H1 (cell line): ENCODE measurements around the gene TMEM273. TPM values are rescaled to one million over a fixed set of nuclear protein-coding genes. Genes with fewer than 3 reads are reported as not detected.

Source experiments
- CTCF ChIA-PET: fragments of 300-600 bp; sonication (Branson Sonifier 250); formaldehyde crosslinking; loops from one replicate; lab custom pipeline; 2021; ENCODE audit not compliant: partially characterized antibody; lab: Charles Lee
- POLR2A ChIA-PET: fragments of 300-600 bp; sonication (Branson Sonifier 250); formaldehyde crosslinking; loops from one replicate; lab custom pipeline; 2021; ENCODE audit warnings: inconsistent platforms; ENCODE audit not compliant: partially characterized antibody; lab: Charles Lee
- DNase-seq, 2 experiments: peaks; one replicate each; pipeline versions ENCODE4 v3.0.0 to v3.0.0-alpha.2; 2010 to 2022; ENCODE audit warnings: low spot score in 2 of 2, low read depth in 1 of 2, mixed read lengths in 1 of 2
- FAIRE-seq: peaks from 2 replicates; lab custom pipeline; 2011; peaks lifted over from hg19 to GRCh38; lab: Jason Lieb, UNC
- H2AFZ ChIP-seq: 2 replicates; pipeline ENCODE4 v1.8.1; 2012; ENCODE audit warnings: low read length, inconsistent platforms
- H2AK5ac ChIP-seq: 2 replicates; pipeline ENCODE4 v1.6.1; 2013; ENCODE audit warnings: low read depth, low read length
- H2BK120ac ChIP-seq: replicated peaks from 2 replicates; pipeline ENCODE3; 2013; ENCODE audit warnings: low read depth, low read length, inconsistent platforms
- H2BK12ac ChIP-seq: 2 replicates; pipeline ENCODE4 v1.6.1; 2013; ENCODE audit warnings: low read depth, low read length
- H2BK15ac ChIP-seq: 2 replicates; pipeline ENCODE4 v1.6.1; 2013; ENCODE audit warnings: low read length
- H2BK20ac ChIP-seq: 2 replicates; pipeline ENCODE4 v1.6.1; 2013; ENCODE audit warnings: low read length
- H2BK5ac ChIP-seq: 2 replicates; pipeline ENCODE4 v1.6.1; 2013; ENCODE audit warnings: low read depth, low read length
- H3K14ac ChIP-seq: 2 replicates; pipeline ENCODE4 v1.6.1; 2013; ENCODE audit warnings: inconsistent platforms; ENCODE audit not compliant: insufficient read length
- H3K18ac ChIP-seq: 2 replicates; pipeline ENCODE4 v1.6.1; 2013; ENCODE audit warnings: low read length; ENCODE audit errors: extremely low read depth
- H3K23ac ChIP-seq: 2 replicates; pipeline ENCODE4 v1.6.1; 2013; ENCODE audit warnings: inconsistent platforms; ENCODE audit not compliant: insufficient read length
- H3K23me2 ChIP-seq: 2 replicates; pipeline ENCODE4 v1.6.1; 2013; ENCODE audit warnings: low read depth, low read length
- H3K27ac ChIP-seq: 2 replicates; pipeline ENCODE4 v1.6.1; 2011; ENCODE audit warnings: low read depth, low read length, inconsistent platforms
- H3K27me3 ChIP-seq, 4 experiments: replicated peaks in 1 of 4; 1 replicate in 1 of 4; 2 replicates in 3 of 4; pipeline versions ENCODE4 v1.6.1 to v1.8.1; 2011 to 2013; ENCODE audit warnings: low read length in 3 of 4, mild to moderate bottlenecking in 3 of 4, inconsistent platforms in 2 of 4, mixed read lengths in 2 of 4, moderate library complexity in 1 of 4; ENCODE audit not compliant: control insufficient read depth in 3 of 4, insufficient read depth in 3 of 4; ENCODE audit errors: extremely low read depth in 1 of 4
- H3K36me3 ChIP-seq, 4 experiments: 2 replicates each; pipeline versions ENCODE4 v1.6.1 to v1.8.1; 2011 to 2013; ENCODE audit warnings: mild to moderate bottlenecking in 4 of 4, low read length in 3 of 4, moderate library complexity in 2 of 4, control low read depth in 1 of 4, inconsistent platforms in 1 of 4; ENCODE audit not compliant: insufficient read depth in 4 of 4, control insufficient read depth in 2 of 4
- H3K4ac ChIP-seq: replicated peaks from 2 replicates; pipeline ENCODE3; 2013; ENCODE audit warnings: low read length, low read depth, mixed read lengths, inconsistent platforms; ENCODE audit not compliant: insufficient read length
- H3K4me1 ChIP-seq, 4 experiments: replicated peaks in 1 of 4; 1 replicate in 1 of 4; 2 replicates in 3 of 4; pipeline versions ENCODE4 v1.6.1 to v1.8.1; 2011 to 2013; ENCODE audit warnings: low read length in 3 of 4, inconsistent platforms in 2 of 4, mixed read lengths in 1 of 4; ENCODE audit not compliant: insufficient read depth in 4 of 4, control insufficient read depth in 3 of 4
- H3K4me2 ChIP-seq, 2 experiments: 2 replicates each; pipeline versions ENCODE4 v1.6.1 to v1.8.1; 2011 to 2013; ENCODE audit warnings: low read depth in 2 of 2, low read length in 2 of 2, control low read depth in 1 of 2, inconsistent platforms in 1 of 2, mild to moderate bottlenecking in 1 of 2; ENCODE audit not compliant: insufficient read depth in 1 of 2
- H3K4me3 ChIP-seq, 4 experiments: fragments of 200-600, 300-600 bp in 1 of 4; sonication (generic), shearing (Covaris generic), sonication (Bioruptor Twin) in 1 of 4; 2 replicates each; pipeline versions ENCODE4 v1.5.1 to v1.8.1; 2011 to 2016; ENCODE audit warnings: low read length in 4 of 4, low read depth in 3 of 4, control low read depth in 2 of 4, inconsistent platforms in 2 of 4, mild to moderate bottlenecking in 2 of 4, mixed read lengths in 1 of 4, moderate library complexity in 1 of 4; ENCODE audit not compliant: insufficient read depth in 2 of 4; ENCODE audit errors: extremely low read depth in 1 of 4
- H3K56ac ChIP-seq: replicated peaks from 2 replicates; pipeline ENCODE3; 2013; ENCODE audit warnings: low read depth, mild to moderate bottlenecking, mixed read lengths, low read length, inconsistent platforms; ENCODE audit not compliant: insufficient read length
- H3K79me1 ChIP-seq: 2 replicates; pipeline ENCODE4 v1.6.1; 2013; ENCODE audit warnings: low read depth, low read length, control low read depth
- H3K79me2 ChIP-seq, 2 experiments: 2 replicates each; pipeline versions ENCODE4 v1.6.1 to v1.8.1; 2012 to 2013; ENCODE audit warnings: low read length in 2 of 2, mild to moderate bottlenecking in 2 of 2, inconsistent platforms in 1 of 2; ENCODE audit not compliant: insufficient read depth in 2 of 2, control insufficient read depth in 1 of 2
- H3K9ac ChIP-seq, 4 experiments: replicated peaks in 1 of 4; 1 replicate in 1 of 4; 2 replicates in 3 of 4; pipeline versions ENCODE4 v1.6.1 to v1.8.1; 2011 to 2013; ENCODE audit warnings: low read depth in 3 of 4, low read length in 3 of 4, control low read depth in 2 of 4, mild to moderate bottlenecking in 2 of 4, moderate library complexity in 2 of 4, inconsistent platforms in 1 of 4; ENCODE audit errors: extremely low read depth in 1 of 4
- H3K9me3 ChIP-seq, 2 experiments: 2 replicates each; pipeline versions ENCODE4 v1.6.1 to v1.8.1; 2012 to 2013; ENCODE audit warnings: mild to moderate bottlenecking in 2 of 2, moderate library complexity in 2 of 2, control low read depth in 1 of 2, inconsistent platforms in 1 of 2, low read depth in 1 of 2, low read length in 1 of 2, mixed read lengths in 1 of 2; ENCODE audit not compliant: insufficient read depth in 2 of 2
- H4K20me1 ChIP-seq, 2 experiments: replicated peaks in 1 of 2; 2 replicates each; pipeline versions ENCODE3 to v1.8.1; 2011 to 2013; ENCODE audit warnings: inconsistent platforms in 2 of 2, low read length in 2 of 2, mild to moderate bottlenecking in 1 of 2; ENCODE audit not compliant: insufficient read depth in 2 of 2, control insufficient read depth in 1 of 2
- H4K5ac ChIP-seq: 2 replicates; pipeline ENCODE4 v1.6.1; 2013; ENCODE audit warnings: low read length, low read depth, mixed read lengths, inconsistent platforms; ENCODE audit not compliant: insufficient read length
- H4K8ac ChIP-seq: 2 replicates; pipeline ENCODE4 v1.8.0; 2013; ENCODE audit warnings: mild to moderate bottlenecking, moderate library complexity, low read length, inconsistent platforms; ENCODE audit not compliant: insufficient read depth; ENCODE audit errors: extremely low read depth
- H4K91ac ChIP-seq: replicated peaks from 2 replicates; pipeline ENCODE3; 2013; ENCODE audit warnings: low read length, mixed read lengths, inconsistent platforms; ENCODE audit not compliant: insufficient read length
- ASH2L ChIP-seq: fragments of 200-600, 300-600 bp; sonication (generic); IDR thresholded peaks from one replicate; pipeline ENCODE4 v1.7.1; 2017; ENCODE audit warnings: low read length
- ATF2 ChIP-seq: IDR thresholded peaks from 2 replicates; pipeline ENCODE4 v1.6.1; 2012; ENCODE audit warnings: low read length, inconsistent platforms
- CBX5 ChIP-seq: fragments of 300-800, 300-1000 bp; sonication (generic); IDR thresholded peaks from 2 replicates; pipeline ENCODE4 v1.7.1; 2016; ENCODE audit warnings: antibody characterized with exemption, low read length, low read depth
- KDM4A ChIP-seq: IDR thresholded peaks from one replicate; pipeline ENCODE4 v1.7.1; 2012; ENCODE audit warnings: low read depth, mild to moderate bottlenecking, moderate library complexity, low read length, inconsistent platforms; ENCODE audit not compliant: severe bottlenecking
- POLR2AphosphoS5 ChIP-seq: IDR thresholded peaks from 2 replicates; pipeline ENCODE4 v1.6.1; 2011; ENCODE audit warnings: low read depth, low read length
- RBBP5 ChIP-seq: IDR thresholded peaks from 2 replicates; pipeline ENCODE4 v1.7.1; 2012; ENCODE audit warnings: low read depth, mild to moderate bottlenecking, inconsistent platforms, low read length, moderate library complexity, borderline replicate concordance
- RNF2 ChIP-seq: fragments of 200-900, 300-1000 bp; sonication (generic); IDR thresholded peaks from 2 replicates; pipeline ENCODE4 v1.7.1; 2016; ENCODE audit warnings: borderline replicate concordance, low read depth, mild to moderate bottlenecking, antibody characterized with exemption, low read length; ENCODE audit not compliant: poor library complexity, severe bottlenecking; ENCODE audit errors: missing control alignments
- SAP30 ChIP-seq: fragments of 300-600 bp; sonication (generic); IDR thresholded peaks from 2 replicates; pipeline ENCODE4 v1.7.1; 2012; ENCODE audit warnings: low read length, moderate library complexity, mild to moderate bottlenecking, inconsistent platforms; ENCODE audit not compliant: insufficient read depth, insufficient replicate concordance
- TAF7 ChIP-seq: optimal IDR thresholded peaks from 2 replicates; pipeline ENCODE3; 2011; ENCODE audit warnings: low read depth, mild to moderate bottlenecking, inconsistent platforms, low read length, moderate library complexity, borderline replicate concordance
- WGBS, 2 experiments: shearing (Covaris generic) in 1 of 2; methylation state at CpG; one replicate each; pipeline versions ENCODE4 v1.1.6 to v1.1.7; 2013 to 2015; ENCODE audit warnings: low lambda C conversion rate in 2 of 2, mixed read lengths in 2 of 2, inconsistent platforms in 1 of 2, low coverage in 1 of 2, missing lambda C conversion rate in 1 of 2; ENCODE audit not compliant: insufficient replicate concordance in 2 of 2, insufficient coverage in 1 of 2, insufficient read length in 1 of 2; ENCODE audit errors: extremely low coverage in 1 of 2, missing lambda C conversion rate in 1 of 2; 5-methylcytosine and 5-hydroxymethylcytosine counted together
- polyA plus RNA-seq, 7 experiments: library from polyadenylated mRNA; depleted of rRNA in 3 of 7; stranded (reverse) in 5 of 7; unstranded in 2 of 7; fragments of >200 nt in 5 of 7; fragments of 200-250 nt in 2 of 7; gene quantifications; 1 replicate in 5 of 7; 2 replicates in 1 of 7; 4 replicates in 1 of 7; pipeline versions ENCODE4 v1.2.1 to v1.2.3, GENCODE V29; 2011 to 2013; ENCODE audit warnings: missing spikeins in 2 of 7, mixed read lengths in 2 of 7
- total RNA-seq: library from RNA; stranded (reverse); fragmentation: NEBNext Ultra II Directional; extraction: Animal tissue kit (Norgen Biotek cat#: 25700); gene quantifications from 2 replicates; pipeline ENCODE4 v1.2.1, GENCODE V29; 2021

Gene TMEM273
- total and polyA plus RNA-seq, 2 of the 8 experiments (the other 6 are each of a cell fraction or from before 2014, with no cell fraction given), result not detected

DNA sequence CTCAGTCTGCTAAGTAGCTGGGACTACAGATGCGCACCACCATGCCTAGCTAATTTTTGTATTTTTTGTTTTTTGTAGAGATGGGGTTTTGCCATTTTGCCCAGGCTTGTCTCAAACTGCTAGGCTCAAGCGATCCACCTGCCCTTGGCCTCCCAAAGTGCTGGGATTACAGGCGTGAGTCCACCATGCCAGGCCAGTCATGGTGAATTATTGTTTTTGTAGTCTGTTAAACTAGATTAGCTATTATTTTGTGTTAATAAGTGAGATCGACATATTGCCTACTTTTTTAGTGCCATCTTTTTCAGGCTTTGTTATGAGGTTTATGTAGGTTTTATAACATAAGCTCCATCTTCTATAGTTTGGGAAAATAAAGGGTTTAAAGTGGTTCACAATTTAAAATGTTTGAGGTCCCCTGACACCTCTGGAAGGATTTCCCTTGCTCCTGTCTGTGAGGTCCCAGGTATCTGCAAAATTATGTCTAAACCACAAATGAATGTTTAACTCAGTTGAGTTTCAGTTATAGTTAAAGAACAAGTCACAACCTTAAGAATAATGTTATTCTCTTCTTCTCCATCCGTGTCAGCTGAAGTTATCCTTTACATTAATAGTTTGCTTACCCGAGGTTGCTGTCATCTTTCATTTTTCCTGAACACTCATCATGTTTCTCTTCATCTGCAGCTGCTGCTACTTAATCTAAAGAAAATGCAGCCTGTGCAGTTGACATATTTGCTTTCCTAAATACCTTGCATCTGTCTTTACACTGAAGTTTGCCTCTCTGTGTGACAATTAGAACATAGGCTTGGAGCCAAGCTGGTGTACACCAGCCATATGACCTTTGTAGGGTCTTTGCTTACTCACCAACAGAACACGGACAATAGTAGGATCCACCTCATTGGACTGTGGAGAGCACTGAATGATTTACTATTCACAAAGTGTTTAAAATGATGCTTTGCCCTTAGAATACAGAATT, 63.9 kb downstream of the TMEM273 start:
- H3K9ac ChIP-seq, result no peak overlapping the region
- H2BK12ac ChIP-seq, result no peak overlapping the region
- H3K23me2 ChIP-seq, result no peaks in the 10 kb centered on the region
- no peak overlapping the region for H4K8ac ChIP-seq
- H2BK120ac ChIP-seq, result no peak overlapping the region
- 0 out of 7 replicates have a peak, but pooled peaks cover 0 to 2% (median 0%) of the 10 kb centered on the region in 4 experiments for H3K27me3 ChIP-seq
- no peak overlapping the region for H3K14ac ChIP-seq
- no peak overlapping the region for H4K5ac ChIP-seq
- no peak overlapping the region for H3K18ac ChIP-seq
- H3K4me3 ChIP-seq, result no peak overlapping the region
- FAIRE-seq, result no peak
- no peak for DNase-seq
- H4K20me1 ChIP-seq, result no peaks in the 10 kb centered on the region
- CTCF ChIA-PET, result interaction anchor here (1.4 kb wide), 1 partner anchor 40 kb away, joined by 4 read pairs; no protein-coding TSS in a partner anchor
- no peak overlapping the region for H2AFZ ChIP-seq
- no peak overlapping the region for H2AK5ac ChIP-seq
- H2BK20ac ChIP-seq, result no peak overlapping the region
- no peaks in the 10 kb centered on the region for H3K79me1 ChIP-seq
- no peak overlapping the region for H3K4ac ChIP-seq
- peaks cover 2 to 6% of the 10 kb centered on the region in 2 experiments; a peak in 2 of 4 replicates for H3K9me3 ChIP-seq
- no peak overlapping the region for H2BK5ac ChIP-seq
- no peak overlapping the region for H3K27ac ChIP-seq
- 92% methylated on average over 7 of the region's 7 CpGs; no CpG with 5 or more reads in 1 of the 2 experiments for WGBS, 2 experiments
- H3K36me3 ChIP-seq, result no peaks in the 10 kb centered on the region
- H3K4me2 ChIP-seq, result no peak overlapping the region
- no peak overlapping the region for H3K23ac ChIP-seq
- no peaks in the 10 kb centered on the region for H3K79me2 ChIP-seq
- POLR2A ChIA-PET, result no interaction called here
- peak overlapping the region; percentile 30 for H3K56ac ChIP-seq
- no peaks in the 10 kb centered on the region for H3K4me1 ChIP-seq
- H2BK15ac ChIP-seq, result no peak overlapping the region
- H4K91ac ChIP-seq, result no peak overlapping the region
- TF ChIP-seq POLR2AphosphoS5, result no peak
- TF ChIP-seq RNF2, result no peak
- no peak for TF ChIP-seq TAF7
- TF ChIP-seq ATF2, result no peak
- TF ChIP-seq RBBP5, result no peak
- no peak for TF ChIP-seq ASH2L
- no peak for TF ChIP-seq CBX5
- no peak for TF ChIP-seq SAP30
- no peak for TF ChIP-seq KDM4A
